ENCODE results near the gene SDF4.

Gene SDF4

DNA sequence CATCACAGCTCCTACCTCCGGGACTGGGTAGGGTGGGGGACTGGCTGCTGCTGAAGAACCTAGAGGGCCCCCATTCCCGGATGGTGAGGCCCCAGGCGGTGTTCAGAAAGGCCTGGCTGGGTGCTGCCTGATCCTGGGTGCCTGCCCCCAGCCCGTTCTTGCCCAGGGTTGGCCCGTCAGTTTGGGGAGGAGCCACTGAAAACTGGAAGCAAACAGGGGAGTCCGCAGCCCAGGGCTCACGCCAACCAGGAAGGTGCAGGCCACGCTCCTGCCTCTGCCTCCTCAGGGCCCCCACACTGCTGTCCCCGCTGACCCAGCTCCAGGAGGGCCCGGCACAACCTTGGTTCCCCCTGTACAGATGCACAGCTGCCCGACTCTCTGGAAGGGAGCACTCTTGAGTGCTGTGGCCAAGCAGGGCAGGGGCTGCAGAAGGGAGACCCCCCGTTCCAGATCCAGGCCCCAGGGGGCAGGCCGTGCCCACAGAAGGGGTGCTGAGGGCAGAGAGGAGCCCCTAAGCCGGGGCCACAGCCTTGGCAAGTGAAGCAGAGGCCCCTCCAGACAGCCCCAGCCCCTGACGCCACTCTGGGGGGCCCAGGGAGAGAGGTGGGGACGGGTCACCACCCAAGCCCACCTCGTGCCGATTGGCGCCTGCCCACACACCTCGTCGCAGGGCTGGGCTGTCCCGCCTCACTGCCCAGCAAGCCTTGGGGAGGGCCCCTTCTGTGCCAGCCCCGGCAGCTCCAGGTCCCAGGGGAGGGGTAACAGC is 9.2 kb upstream of the SDF4 start:
- no peak for DNase-seq

DNA sequence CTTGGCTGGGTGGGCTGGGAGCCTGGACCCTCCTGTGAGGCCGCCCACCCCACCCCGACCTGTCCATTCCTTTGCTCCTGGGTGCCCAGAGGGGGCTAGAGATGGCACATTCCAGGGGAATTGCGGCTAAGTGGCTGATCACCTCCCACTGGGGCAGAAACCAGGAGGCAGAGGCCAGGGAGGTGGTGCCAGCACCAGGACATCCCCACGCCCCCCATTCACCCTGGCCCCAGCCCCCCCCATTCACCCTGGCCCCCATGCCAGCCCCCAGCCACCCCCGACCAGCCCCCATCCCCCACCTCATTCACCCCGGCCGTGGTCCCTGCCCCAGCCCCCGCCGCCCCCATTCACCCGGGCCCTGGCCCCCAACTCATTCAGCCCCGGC is 8.5 kb upstream of the SDF4 start:
- DNase-seq = no peak

DNA sequence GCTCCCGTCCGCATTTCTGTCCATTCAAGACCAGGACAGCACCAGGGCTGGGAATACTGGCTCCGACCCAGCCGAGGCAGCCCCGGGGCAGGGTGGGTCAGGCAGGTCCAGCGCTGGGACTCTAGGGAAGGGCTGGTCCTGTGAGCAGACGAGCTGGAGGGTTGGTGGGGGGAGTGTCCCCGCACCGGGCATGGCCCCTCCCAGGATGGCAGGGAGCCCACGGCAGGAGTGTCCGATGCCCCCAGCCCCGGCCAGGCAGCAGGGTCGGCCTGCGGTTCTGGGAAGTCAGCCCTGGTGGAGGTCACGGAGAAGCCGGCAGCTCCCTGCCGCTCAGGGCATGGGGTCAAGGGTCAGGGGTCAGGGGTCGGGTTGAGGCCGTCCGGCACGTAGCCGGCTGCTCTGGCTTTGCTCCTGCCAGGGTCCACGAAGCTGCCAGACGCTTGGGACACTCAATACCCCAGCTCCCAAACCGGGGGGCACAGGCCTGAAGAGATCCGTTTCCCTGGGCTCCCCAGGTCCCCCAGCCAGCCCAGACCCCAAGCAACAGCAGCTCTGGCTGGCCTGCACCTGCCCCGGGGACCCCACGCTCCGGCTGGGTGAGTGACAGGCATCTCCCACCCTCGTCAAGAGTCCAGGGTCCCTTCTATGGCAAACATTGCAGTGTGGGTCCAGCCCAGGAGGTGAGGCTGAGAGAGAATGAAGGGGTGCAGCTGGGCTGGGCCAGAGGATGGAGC is 8.0 kb upstream of the SDF4 start:
- DNase-seq = no peak

DNA sequence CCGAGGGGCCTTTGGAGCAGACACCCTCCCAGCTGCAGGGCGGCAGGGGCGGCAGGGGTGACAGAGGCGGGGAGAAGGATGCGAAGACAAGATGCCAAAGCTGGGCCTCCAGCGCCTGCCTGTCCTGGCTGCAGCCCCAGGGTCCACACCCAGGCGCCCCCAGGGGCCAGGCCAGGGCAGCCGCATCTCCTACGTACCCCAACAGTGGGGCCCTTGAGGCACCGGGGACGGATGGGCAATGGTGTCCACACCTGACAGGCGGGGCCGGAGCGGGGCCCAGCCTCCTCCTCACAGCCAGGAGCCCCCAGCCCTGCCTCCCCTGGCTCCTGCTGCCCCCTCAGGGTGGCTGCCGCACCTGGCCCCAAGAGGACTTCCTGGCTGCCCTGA is 7.4 kb upstream of the SDF4 start:
- DNase-seq = no peak

DNA sequence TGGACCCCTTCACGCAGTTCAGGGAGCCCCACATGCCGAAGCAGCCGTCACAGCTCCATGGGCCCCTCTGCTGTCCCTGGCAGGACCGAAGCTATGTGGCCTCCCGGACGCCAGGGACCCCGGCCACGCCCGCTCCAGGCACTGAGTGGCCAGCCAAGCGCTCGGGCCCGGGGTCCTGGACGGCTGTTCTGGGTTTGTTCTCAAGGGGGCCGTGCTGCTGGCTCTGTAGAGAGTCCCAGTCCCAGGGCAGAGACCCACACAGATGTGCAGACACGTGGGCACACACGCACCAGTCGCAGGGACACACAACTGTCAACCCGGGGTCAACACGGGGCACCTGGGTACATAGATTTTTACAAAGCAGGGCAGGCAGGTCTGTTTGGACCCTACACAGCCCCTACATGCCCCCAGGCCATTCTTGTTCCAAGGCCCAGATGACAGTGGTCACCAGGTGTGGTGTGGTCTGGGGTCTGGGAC is 6.9 kb upstream of the SDF4 start:
- DNase-seq = no peak

DNA sequence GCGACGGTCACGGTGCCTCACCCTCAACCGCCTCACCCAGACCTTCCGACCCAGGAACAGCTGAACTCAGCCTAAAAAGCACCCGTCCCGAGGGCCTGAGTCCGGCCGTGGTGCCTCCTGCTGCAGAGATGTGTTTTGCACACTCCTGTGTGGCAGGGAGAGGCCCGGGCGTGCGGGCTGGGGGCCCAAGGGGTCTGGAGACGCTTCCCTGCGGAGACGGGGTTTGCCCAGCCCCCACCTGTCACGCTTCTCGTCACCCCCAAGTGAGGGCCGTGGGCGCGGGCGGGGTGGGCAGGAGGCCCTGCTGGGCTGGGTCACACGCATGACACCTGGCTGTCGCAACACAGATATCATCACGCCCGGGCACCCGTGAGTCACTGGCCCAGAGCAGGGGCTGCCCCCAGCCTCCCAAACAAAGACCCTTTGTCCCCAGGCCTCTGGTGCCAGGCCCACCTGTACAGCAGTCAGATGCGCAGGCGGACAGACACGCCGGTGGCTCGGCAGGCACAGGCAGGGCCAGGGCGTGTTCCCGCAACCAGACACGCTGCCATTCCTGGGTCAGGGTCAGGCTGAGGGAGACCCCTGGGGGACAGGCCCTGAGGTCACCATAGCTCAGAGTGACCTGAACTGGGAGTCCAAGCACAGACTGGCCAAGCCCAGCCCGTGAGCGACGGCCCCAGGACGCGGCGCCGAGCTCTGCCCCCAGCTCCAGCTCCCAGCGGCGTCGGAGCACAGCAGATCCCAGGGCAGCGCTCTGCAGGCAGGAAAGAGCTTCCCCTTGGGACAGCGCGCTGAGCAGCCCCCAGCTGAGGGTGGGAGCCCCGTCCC is 6.3 kb upstream of the SDF4 start:
- DNase-seq = no peak

DNA sequence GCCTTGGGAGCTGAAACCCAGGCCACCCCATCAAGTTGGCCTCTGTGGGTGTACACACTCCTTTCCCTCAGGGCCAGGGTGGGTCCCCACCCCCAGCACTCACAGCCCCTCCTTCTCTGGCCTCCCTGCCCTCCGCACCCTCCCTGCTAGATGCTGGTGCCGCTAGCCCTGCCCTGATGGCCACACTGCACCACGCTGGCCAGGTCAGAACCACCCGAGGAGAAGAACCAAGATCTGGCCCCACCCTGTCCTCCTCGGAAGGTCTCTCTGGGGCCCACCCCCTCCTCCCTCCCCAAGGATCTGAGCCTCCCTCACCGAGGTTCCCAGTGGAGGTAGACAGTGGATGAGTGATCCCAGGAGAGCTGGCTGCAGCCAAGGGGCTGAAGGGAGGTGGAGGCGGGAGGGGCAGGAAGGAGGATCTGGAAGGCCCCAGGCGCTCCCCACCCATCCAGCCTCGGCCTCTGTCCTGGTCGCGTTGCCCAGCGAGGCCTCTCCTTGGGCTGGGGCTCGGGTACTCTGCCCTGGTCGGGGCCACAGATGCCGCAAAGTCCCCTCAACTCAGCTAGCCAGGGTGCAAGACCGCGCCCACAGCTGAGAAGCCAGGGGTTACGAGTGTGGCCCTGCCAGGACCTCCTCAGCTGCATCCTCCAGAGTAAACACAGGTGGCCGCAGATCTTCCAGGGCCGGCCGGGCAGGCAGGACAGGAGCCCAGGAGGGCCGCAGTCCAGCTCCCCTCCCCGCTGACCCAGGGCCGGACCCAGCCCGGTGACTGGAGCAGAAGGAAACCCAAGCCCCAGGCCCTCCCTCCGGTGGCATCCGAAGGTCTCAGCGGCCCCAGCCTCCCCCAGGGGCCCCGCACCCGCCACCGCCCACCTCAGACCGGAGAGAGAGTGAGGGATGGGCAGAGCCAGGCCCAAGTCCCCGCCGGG is 5.4 kb upstream of the SDF4 start:
- DNase-seq = no peak

DNA sequence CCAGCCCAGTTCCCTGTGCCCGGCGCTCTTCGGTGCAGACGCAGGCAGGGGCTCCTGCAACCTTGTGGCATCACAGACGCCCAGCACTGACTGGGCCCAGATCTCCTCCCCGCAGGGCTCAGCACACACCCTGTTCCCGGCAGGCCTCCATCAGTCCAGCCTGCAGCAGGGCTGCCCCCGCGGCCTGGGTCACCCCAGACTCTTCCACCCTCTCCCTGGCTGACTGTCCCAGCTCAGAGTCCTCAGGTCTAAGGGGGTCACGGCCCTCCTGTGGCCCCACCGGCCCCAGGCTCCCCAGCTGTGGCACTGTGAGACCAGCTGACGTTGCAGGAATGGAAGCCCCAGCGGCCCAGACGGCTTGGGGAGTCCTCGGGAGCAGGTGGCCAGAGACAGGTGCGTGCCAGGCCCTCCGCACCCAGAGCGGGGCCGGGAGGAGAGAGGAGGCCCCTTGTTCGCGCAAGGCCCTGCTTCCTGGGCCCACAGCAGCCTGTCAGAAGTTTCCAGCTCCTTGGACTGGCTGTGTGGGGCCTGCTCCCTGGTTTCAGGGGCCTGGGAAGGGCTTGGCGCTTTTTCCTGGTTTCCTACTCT is 4.5 kb upstream of the SDF4 start:
- no peak for DNase-seq

DNA sequence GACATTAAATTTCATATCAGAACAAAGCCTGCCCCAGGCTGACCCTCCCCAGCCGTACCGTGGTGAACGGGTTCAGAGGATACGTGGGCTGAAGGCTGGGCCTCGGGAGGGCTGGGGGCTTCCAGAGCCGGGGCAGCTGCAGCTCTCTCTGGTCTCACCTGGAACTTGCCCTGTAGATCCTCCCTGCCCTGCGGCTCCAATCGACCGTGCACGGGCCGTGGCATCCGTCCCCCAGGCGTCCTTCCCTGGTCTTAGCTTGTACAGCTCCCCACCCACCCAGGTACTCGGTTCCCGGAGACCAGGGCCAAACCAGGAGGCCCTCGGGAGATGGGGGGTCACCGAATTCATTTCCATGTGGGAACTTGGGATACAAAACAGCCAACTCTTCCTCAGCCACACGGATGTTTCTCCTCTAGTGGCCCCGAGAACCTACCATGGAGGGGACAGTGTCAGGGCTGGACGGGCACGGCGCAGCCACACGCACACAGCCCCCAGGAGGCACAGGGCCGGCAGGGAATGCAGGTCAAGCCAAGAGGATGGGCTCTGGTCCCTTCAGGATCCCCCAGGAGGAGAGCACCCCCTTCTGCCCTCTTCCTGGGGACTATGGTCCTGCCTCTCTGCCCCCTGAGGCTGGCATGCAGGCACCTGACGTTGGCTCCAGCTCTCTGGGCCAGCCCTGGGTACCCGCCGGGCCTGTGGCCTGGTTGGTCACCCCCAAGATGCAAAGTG is 3.4 kb upstream of the SDF4 start:
- DNase-seq = no peak

DNA sequence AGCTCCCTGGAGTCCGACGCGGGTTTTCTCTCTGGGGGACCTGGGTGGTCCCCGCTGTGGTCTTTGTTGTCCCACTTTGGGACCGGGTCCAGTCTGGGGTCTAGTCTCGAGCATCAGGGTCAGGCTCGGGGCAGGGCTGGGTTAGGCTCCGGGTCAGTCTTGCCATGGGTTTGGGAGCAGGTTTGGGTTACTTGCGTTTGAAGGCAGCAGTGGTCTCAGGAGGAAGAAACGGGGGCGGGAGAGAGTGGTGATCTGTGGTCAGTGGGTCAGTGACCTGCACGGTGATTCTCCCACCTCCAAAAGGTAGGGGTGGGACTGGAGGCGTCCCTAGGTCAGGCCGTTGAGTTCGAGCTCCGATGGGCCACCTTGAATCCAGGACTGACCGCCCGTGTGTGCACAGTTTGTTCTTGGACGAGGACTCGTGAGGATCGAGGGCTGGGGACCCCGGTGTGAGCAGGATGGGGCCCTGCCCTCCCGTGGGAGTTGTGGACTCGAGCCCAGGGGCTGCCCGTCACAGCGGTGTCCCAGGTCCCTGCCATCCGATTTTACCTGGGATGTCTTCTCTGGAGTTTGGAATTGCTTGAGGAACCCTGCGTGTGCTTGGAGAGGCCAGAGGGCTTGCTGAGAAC is 2.5 kb upstream of the SDF4 start:
- DNase-seq = no peak

DNA sequence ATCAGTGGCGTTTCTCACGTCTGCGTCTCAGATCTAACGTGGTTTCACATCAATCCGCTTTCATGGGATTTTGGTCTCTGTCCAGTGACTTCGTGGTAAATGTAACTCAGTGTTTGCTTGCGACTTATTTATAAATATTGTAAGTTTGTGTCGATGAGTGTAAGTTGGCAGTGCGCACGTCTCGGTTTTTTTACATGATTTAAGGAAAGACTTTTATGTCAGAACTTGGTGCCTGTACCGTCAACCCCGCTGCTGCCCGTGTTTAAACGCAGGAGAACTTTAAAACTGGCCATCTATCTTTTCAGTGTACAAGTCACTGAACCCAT is 1.7 kb upstream of the SDF4 start:
- DNase-seq = no peak

DNA sequence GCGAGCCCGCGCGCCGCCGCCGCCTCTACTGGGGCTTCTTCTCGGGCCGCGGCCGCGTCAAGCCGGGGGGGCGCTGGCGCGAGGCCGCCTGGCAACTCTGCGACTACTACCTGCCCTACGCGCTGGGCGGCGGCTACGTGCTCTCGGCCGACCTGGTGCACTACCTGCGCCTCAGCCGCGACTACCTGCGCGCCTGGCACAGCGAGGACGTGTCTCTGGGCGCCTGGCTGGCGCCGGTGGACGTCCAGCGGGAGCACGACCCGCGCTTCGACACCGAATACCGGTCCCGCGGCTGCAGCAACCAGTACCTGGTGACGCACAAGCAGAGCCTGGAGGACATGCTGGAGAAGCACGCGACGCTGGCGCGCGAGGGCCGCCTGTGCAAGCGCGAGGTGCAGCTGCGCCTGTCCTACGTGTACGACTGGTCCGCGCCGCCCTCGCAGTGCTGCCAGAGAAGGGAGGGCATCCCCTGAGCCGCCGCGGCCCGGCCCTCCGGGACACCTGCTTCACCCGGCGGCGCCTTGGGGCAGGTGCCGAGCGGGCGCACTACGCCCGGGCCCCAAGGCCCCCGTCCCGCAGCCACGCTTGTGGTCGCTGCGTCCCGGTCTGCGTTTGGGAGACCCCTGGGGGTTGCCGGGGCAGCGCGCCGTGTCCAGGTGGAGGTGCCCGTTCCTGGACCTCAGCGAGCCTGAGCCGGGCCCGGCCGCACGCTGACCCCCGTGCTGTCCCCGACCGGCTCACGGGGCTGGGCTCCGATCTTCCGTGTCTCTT is 1.2 kb upstream of the SDF4 start:
- no peak for DNase-seq

DNA sequence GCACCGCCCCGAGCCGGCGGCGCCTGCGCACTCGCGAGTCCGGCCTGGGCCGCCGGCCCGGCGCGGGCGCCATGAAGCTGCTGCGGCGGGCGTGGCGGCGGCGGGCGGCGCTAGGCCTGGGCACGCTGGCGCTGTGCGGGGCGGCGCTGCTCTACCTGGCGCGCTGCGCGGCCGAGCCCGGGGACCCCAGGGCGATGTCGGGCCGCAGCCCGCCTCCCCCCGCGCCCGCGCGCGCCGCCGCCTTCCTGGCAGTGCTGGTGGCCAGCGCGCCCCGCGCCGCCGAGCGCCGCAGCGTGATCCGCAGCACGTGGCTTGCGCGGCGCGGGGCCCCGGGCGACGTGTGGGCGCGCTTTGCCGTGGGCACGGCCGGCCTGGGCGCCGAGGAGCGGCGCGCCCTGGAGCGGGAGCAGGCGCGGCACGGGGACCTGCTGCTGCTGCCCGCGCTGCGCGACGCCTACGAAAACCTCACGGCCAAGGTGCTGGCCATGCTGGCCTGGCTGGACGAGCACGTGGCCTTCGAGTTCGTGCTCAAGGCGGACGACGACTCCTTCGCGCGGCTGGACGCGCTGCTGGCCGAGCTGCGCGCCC is 501 bp upstream of the SDF4 start, which contains the start of gene B3GALT6:
TSS of gene B3GALT6 (plus strand) at position 30 of the 588 bp plus-strand sequence. CDS start at position 72, 42 bp downstream.
- no peak for DNase-seq

DNA sequence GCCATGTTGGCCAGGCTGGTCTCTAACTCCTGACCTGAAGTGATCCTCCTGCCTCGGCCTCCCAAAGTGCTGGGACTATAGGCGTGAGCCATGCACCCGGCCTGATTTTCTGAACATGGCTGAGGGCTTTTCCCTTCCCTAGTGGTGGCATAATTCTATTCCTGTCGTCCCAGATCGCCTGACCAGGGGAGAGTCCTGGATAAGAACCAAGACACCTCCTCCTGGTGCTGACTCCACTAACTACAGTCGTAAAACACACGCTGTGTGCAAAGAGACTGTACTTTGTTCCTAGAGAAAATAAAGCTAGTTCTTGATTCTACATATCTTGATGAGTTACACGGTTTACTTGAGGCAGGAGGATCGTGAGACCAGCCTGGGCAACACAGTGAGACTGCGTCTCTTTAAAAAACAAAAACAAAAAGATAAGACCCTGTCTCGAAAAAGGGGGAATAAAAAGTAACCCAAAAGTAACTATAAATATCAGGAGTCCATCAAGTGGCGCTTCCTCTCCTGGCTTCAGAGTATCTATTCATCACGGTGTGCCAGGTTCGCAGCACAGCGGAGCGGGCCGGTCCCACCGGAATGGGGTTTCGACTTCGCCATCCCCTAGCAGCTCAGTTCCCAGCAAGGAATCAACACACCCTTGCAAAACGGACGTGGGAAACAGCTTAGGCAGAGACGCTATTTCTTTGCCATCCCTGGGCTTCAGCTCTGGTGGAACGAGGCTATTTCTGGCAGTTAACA is 973 bp downstream of the SDF4 start:
- DNase-seq = no peak

DNA sequence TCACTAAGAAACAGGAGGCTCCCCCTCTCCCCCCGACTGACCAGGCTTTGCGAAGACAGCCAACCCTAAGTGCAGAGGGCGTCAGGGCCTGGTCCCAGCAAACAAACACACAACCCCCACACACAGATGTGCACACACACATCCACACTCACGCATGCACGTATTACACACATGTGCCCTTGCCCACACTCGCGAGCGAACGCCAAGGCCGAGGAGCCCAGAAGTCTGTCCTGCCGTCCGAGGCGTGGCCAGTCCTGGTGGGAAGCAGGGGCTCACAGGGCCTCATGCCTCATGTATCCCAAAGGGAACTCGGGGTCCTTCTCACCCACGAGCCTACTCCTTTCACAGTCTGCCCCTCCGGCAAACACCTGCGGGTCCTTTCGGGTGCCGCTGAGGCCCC is 2.0 kb downstream of the SDF4 start:
- DNase-seq = no peak

DNA sequence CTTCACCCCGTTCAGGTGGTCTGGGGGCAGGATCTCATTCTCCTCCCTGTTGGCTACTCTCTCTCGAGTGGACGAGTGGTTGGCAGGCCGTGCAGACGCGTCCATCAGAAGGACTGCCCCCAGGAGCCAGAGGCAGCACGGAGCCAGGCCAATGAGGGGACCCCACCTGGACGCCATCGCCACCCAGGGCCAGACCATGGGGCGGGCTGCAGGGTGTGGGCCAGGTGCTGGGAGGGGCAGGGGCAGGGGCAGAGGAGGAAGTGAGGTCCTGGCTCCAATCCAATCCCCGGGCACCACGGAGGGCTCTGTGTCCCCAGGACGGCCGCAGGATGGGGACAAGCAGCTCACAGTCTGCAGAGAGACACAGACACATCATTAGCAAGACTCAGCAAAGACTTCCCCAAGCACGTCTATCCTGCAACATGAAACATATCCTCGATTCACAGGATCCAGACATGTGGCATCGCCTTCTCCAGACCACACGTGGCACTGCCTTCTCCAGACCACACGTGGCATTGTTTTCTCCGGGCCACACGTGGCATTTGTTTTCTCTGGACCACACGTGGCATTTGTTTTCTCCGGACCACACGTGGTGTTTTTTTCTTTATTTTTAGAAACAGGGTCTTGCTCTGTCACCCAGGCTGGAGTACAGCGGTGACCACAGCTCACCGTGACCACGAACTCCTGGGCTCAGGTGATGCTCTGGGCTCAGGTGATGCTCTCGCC is 3.0 kb downstream of the SDF4 start:
- DNase-seq = no peak

DNA sequence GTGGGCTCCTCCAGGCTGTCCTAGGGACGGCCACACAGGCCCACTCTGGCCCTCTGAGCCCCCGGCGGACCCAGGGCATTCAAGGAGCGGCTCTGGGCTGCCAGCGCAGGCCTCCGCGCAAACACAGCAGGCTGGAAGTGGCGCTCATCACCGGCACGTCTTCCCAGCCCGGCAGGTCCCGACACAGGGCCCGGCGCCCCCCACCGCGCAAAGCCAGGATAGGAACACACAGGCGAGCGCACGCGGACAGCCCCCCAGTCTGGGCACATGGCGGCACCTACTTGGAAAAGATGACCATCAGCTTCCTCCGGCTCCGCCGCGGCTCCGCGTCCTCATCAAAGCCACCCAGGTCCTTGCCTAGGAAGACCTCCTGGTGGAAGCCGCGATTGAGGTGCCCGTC is 3.6 kb downstream of the SDF4 start:
- DNase-seq = no peak

DNA sequence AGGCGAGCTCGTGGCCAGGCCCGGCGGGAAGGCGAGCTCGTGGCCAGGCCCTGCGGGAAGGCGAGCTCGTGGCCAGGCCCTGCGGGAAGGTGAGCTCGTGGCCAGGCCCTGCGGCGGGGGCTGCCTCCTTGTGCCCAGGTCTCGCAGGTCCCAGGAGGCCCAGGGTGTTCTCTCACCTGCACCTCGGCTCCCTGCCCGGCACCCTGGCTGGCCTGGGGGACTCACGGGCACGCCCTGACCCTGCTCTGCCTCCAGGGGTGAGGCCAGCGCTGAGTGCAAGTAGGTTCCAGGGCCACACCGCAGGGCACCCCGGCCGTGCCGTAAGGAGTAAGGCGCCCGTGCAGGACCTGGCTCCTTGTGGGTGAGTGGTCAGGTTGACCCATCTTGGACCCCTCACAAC is 4.4 kb downstream of the SDF4 start:
- DNase-seq = no peak

Measured in CD4-positive, alpha-beta T cell treated with Interleukin-17A for 1 hour (primary cell).